PC-3 (cell line): ENCODE data around the gene CERKL. TPM values are rescaled to one million over a fixed set of nuclear protein-coding genes. Genes with fewer than 3 reads are reported as not detected.
A peak's percentile ranks its signal among the peaks of the same experiment; 100 is the strongest.

Source experiments
- ATAC-seq: fragments of 200-7000 bp; cut with Tn5 transposase; 2 replicates; pipeline ENCODE4 v1.9.1; 2020; ENCODE audit warnings: mild to moderate bottlenecking, moderate library complexity
- BruUV-seq: library from RNA; stranded (reverse); fragments of 400-500 nt; replicated peaks from 2 replicates; lab custom pipeline; 2021; lab: Mats Ljungman, UMichigan
- CTCF ChIA-PET: fragments of 300-600 bp; sonication (Branson Sonifier 250); formaldehyde crosslinking; loops from one replicate; lab custom pipeline; 2022; ENCODE audit warnings: antibody characterized with exemption; lab: Charles Lee
- POLR2A ChIA-PET: fragments of 300-600 bp; sonication (Branson Sonifier 250); formaldehyde crosslinking; loops from one replicate; lab custom pipeline; 2022; ENCODE audit warnings: antibody characterized with exemption; ENCODE audit not compliant: unreplicated experiment; lab: Charles Lee
- DNase-seq: peaks from one replicate; pipeline ENCODE4 v3.0.0-alpha.2; 2015
- H2AFZ ChIP-seq: fragments of 300-600 bp; sonication (generic); 2 replicates; pipeline ENCODE4 v1.6.0; 2016; ENCODE audit warnings: antibody characterized with exemption, low read length
- H3F3A ChIP-seq: fragments of 300-600 bp; sonication (generic); one replicate; pipeline ENCODE4 v1.6.0; 2017; ENCODE audit warnings: antibody characterized with exemption, low read length, control low read depth, mild to moderate bottlenecking; ENCODE audit not compliant: unreplicated experiment
- H3K27ac ChIP-seq: fragments of 300-600 bp; sonication (generic); 2 replicates; pipeline ENCODE4 v1.5.1; 2016; ENCODE audit warnings: mild to moderate bottlenecking, low read length
- H3K27me3 ChIP-seq: fragments of 300-600 bp; sonication (generic); 2 replicates; pipeline ENCODE4 v1.6.1; 2016; ENCODE audit warnings: low read length, mixed read lengths
- H3K36me3 ChIP-seq: fragments of 300-600 bp; sonication (generic); 2 replicates; pipeline ENCODE4 v1.6.1; 2016; ENCODE audit warnings: low read depth, mixed run types, low read length, mixed read lengths
- H3K4me1 ChIP-seq: fragments of 300-600 bp; sonication (generic); 2 replicates; pipeline ENCODE4 v1.5.1; 2016; ENCODE audit warnings: low read length; ENCODE audit not compliant: insufficient read depth
- H3K4me2 ChIP-seq: fragments of 300-600 bp; sonication (generic); 2 replicates; pipeline ENCODE4 v1.6.0; 2016; ENCODE audit warnings: low read length
- H3K4me3 ChIP-seq: fragments of 300-600 bp; sonication (generic); 2 replicates; pipeline ENCODE4 v1.5.1; 2016; ENCODE audit warnings: mild to moderate bottlenecking, low read length, mixed read lengths
- H3K79me2 ChIP-seq: fragments of 300-600 bp; sonication (generic); 2 replicates; pipeline ENCODE4 v1.6.1; 2017; ENCODE audit warnings: low read length, mixed read lengths
- H3K9ac ChIP-seq: fragments of 300-600 bp; sonication (generic); 2 replicates; pipeline ENCODE4 v1.6.0; 2016; ENCODE audit warnings: mild to moderate bottlenecking, low read length
- H3K9me2 ChIP-seq: fragments of 300-600 bp; sonication (generic); replicated peaks from 2 replicates; pipeline ENCODE4 v1.6.1; 2016; ENCODE audit warnings: mixed run types, low read length, mixed read lengths
- H3K9me3 ChIP-seq: fragments of 300-600 bp; sonication (generic); 2 replicates; pipeline ENCODE4 v1.6.1; 2016; ENCODE audit warnings: low read length, mixed read lengths
- H4K20me1 ChIP-seq: fragments of 300-600 bp; sonication (generic); 2 replicates; pipeline ENCODE4 v1.6.1; 2016; ENCODE audit warnings: low read length, mixed read lengths
- CTCF ChIP-seq: fragments of 300-600 bp; sonication (generic); conservative IDR thresholded peaks from 2 replicates; pipeline ENCODE4 v1.5.1; 2017; ENCODE audit warnings: antibody characterized with exemption, low read depth, mild to moderate bottlenecking, low read length
- EZH2 ChIP-seq: fragments of 300-600 bp; sonication (generic); IDR thresholded peaks from one replicate; pipeline ENCODE4 v1.6.1; 2017; ENCODE audit warnings: antibody characterized with exemption, mild to moderate bottlenecking, low read length; ENCODE audit not compliant: unreplicated experiment
- EZH2phosphoT487 ChIP-seq: fragments of 300-600 bp; sonication (generic); IDR thresholded peaks from 2 replicates; pipeline ENCODE4 v1.6.1; 2018; ENCODE audit warnings: mild to moderate bottlenecking, antibody characterized with exemption, low read length, borderline replicate concordance
- intact Hi-C: fragments of 100-400 bp; cut with micrococcal nuclease; formaldehyde crosslinking; loops from 2 replicates; pipeline ENCODE4 v1.9.0; 2023
- total RNA-seq: library from RNA; depleted of rRNA; stranded (reverse); fragments of >200 nt; gene quantifications from 2 replicates; pipeline ENCODE4 v1.2.3, GENCODE V29; 2014

CERKL gene
- total RNA-seq, 1 experiment from 2014 or later, result 0.98 TPM

GRCh38 chr2:181516992-181517391 lies 139.9 kb downstream of the CERKL start:
- Histone ChIP-seq H3K36me3 (no peaks in the 10 kb centered on the region), H3K9me3 (no peaks in the 10 kb centered on the region), H3K9me2 (no peaks in the 10 kb centered on the region), H4K20me1 (no peaks in the 10 kb centered on the region), H3K27ac (no peak overlapping the region), H3K4me3 (no peak overlapping the region), H3K27me3 (no peaks in the 10 kb centered on the region), H3K4me1 (peaks cover 17% of the 10 kb centered on the region), H3K4me2 (no peak overlapping the region), H3F3A (no peaks in the 10 kb centered on the region), H3K9ac (no peak overlapping the region), H2AFZ (no peak overlapping the region), H3K79me2 (no peaks in the 10 kb centered on the region)
- ChIA-PET POLR2A (no interaction called here), CTCF (no interaction called here)
- ATAC-seq (peak; percentile 94), DNase-seq (peak; percentile 32)
- TF ChIP-seq CTCF, result no peak
- no peak for TF ChIP-seq EZH2
- TF ChIP-seq EZH2phosphoT487, result no peak
- BruUV-seq, result no TSS peak
- intact Hi-C loops, result no loop called here

GRCh38 chr2:181515719-181516118 lies 141.2 kb downstream of the CERKL start:
- DNase-seq (no peak), ATAC-seq (no peak)
- Histone ChIP-seq H2AFZ (no peak overlapping the region), H3K27ac (no peak overlapping the region), H3K27me3 (no peaks in the 10 kb centered on the region), H3K36me3 (no peaks in the 10 kb centered on the region), H3K9me2 (no peaks in the 10 kb centered on the region), H4K20me1 (no peaks in the 10 kb centered on the region), H3K4me2 (no peak overlapping the region), H3K4me1 (peaks cover 17% of the 10 kb centered on the region), H3K79me2 (no peaks in the 10 kb centered on the region), H3F3A (no peaks in the 10 kb centered on the region), H3K4me3 (no peak overlapping the region), H3K9ac (no peak overlapping the region), H3K9me3 (no peaks in the 10 kb centered on the region)
- TF ChIP-seq CTCF (no peak), EZH2phosphoT487 (no peak), EZH2 (no peak)
- ChIA-PET POLR2A (no interaction called here), CTCF (no interaction called here)
- intact Hi-C loops, result no loop called here
- no TSS peak for BruUV-seq

GRCh38 chr2:181500201-181500600 lies 156.7 kb downstream of the CERKL start:
- POLR2A ChIA-PET, result no interaction called here
- Histone ChIP-seq H3K79me2 (no peaks in the 10 kb centered on the region), H3K4me2 (no peak overlapping the region), H3K9me2 (no peaks in the 10 kb centered on the region), H3K9ac (no peak overlapping the region), H3K4me1 (no peaks in the 10 kb centered on the region), H3F3A (no peaks in the 10 kb centered on the region), H3K27ac (no peak overlapping the region), H4K20me1 (no peaks in the 10 kb centered on the region), H3K36me3 (no peaks in the 10 kb centered on the region), H3K27me3 (no peaks in the 10 kb centered on the region), H2AFZ (no peak overlapping the region), H3K4me3 (no peak overlapping the region), H3K9me3 (no peaks in the 10 kb centered on the region)
- CTCF ChIA-PET, result no interaction called here
- DNase-seq (no peak), ATAC-seq (no peak)
- intact Hi-C loops, result no loop called here
- BruUV-seq, result no TSS peak
- TF ChIP-seq EZH2phosphoT487 (no peak), EZH2 (no peak), CTCF (no peak)
